Lung (tissue), 12 donors: Measurements from ENCODE around the gene CAND2. TPM values are rescaled to one million over a fixed set of nuclear protein-coding genes. Genes with fewer than 3 reads are reported as not detected.

Source experiments
- ATAC-seq: fragments of 200-7000 bp; cut with Tn5 transposase; one replicate; pipeline ENCODE4 v1.9.1; 2020; ENCODE audit warnings: moderate number of reproducible peaks; ENCODE audit not compliant: insufficient read depth, low FRiP score
- DNase-seq, 3 donors: peaks; one replicate each; pipeline ENCODE4 v3.0.0-alpha.2; 2013 to 2017
- H3K27ac ChIP-seq, 2 donors: one replicate each; pipeline ENCODE4 v1.5.1; 2013; ENCODE audit warnings: mild to moderate bottlenecking in 2 of 2, moderate library complexity in 2 of 2, control low read depth in 1 of 2, inconsistent platforms in 1 of 2, low read depth in 1 of 2, low read length in 1 of 2
- H3K27me3 ChIP-seq, 3 donors: one replicate each; pipeline ENCODE4 v1.5.1; 2013; ENCODE audit warnings: low read length in 2 of 3; ENCODE audit not compliant: control insufficient read depth in 3 of 3, insufficient read depth in 3 of 3
- H3K36me3 ChIP-seq, 4 donors: one replicate each; pipeline ENCODE4 v1.5.1; 2013; ENCODE audit warnings: low read length in 4 of 4, mild to moderate bottlenecking in 1 of 4, moderate library complexity in 1 of 4; ENCODE audit not compliant: control insufficient read depth in 4 of 4, insufficient read depth in 4 of 4
- H3K4me1 ChIP-seq, 5 donors: one replicate each; pipeline ENCODE4 v1.5.1; 2013; ENCODE audit warnings: low read length in 5 of 5, mild to moderate bottlenecking in 2 of 5, moderate library complexity in 1 of 5; ENCODE audit not compliant: control insufficient read depth in 5 of 5, insufficient read depth in 5 of 5
- H3K4me3 ChIP-seq: one replicate; pipeline ENCODE4 v1.5.1; 2013; ENCODE audit warnings: mild to moderate bottlenecking, control low read depth, moderate library complexity
- H3K9ac ChIP-seq, 2 donors: one replicate each; pipeline ENCODE4 v1.5.1; 2013; ENCODE audit warnings: low read length in 2 of 2, control low read depth in 1 of 2; ENCODE audit not compliant: insufficient read depth in 1 of 2
- H3K9me3 ChIP-seq, 4 donors: one replicate each; pipeline ENCODE4 v1.5.1; 2013; ENCODE audit warnings: low read length in 3 of 4, mild to moderate bottlenecking in 1 of 4, moderate library complexity in 1 of 4; ENCODE audit not compliant: control insufficient read depth in 4 of 4, insufficient read depth in 3 of 4
- WGBS, 2 donors: extraction: QIAGEN DNeasy Blood & Tissue Kit; methylation state at CpG; one replicate each; pipeline ENCODE4 v1.1.7; 2013; 5-methylcytosine and 5-hydroxymethylcytosine counted together
- polyA plus RNA-seq, 2 donors: library from polyadenylated mRNA; stranded (reverse); fragments of 200-250 nt; gene quantifications; one replicate each; pipeline ENCODE4 v1.2.1, GENCODE V29; 2013
- total RNA-seq, 2 donors: library from RNA; depleted of rRNA in 1 of 2; stranded (reverse); fragments of >200 nt in 1 of 2; gene quantifications; one replicate each; pipeline ENCODE4 v1.2.1, GENCODE V29; 2014 to 2021
- TF ChIP-seq, protein P1 (sequence below): IDR thresholded peaks from 2 replicates; pipeline ENCODE4 v1.5.1; 2012; ENCODE audit warnings: mild to moderate bottlenecking; ENCODE audit errors: control extremely low read depth, extremely low read depth
- donor health status: control.
- donor health status: control.
- donor health status: Bipolar disorder and iron deficiency.
- donor health status: healthy.
- donor health status: DM: yes; HTN: yes; CAD: no.

CAND2 gene
- total and polyA plus RNA-seq, 4 donors = 1.0 to 5.9 (median 3.6) TPM

DNA sequence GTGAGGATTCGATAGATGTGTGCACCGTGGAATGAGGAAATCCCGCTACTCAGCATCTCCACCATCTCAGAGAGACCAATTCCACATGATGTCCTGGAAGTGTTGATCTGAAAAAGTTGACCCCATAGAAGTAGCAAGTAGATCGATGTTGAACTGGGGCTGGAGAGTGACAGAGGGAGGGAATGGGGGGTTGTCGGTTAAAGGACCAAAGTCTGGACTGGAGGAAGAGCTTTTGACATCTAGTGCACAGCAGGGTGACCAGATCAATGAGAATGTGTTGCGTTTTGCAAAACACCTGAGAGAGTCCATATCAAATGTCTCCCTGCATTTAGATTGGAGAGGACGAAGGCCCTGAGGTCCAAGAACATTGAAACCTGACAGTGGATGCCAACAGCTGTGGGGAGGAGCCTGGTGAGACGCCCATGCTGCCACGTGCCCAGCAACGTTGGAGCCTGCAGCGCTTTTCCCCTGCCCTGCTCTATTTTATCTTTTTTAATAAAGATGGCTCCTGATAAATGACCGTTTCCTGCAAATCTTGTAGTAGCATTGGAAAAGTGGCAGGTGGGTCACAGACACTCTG is 75.0 kb downstream of the CAND2 start:
- no peaks in the 10 kb centered on the region for H3K36me3 ChIP-seq
- WGBS, 2 donors = 84 to 89% methylated on average over 12 of the region's 12 CpGs
- H3K9ac ChIP-seq = no peak overlapping the region
- peaks cover 0 to 2% (median 0%) of the 10 kb centered on the region in 4 donors for H3K9me3 ChIP-seq
- peaks cover 0 to 4% (median 3%) of the 10 kb centered on the region in 3 donors for H3K27me3 ChIP-seq
- no peak overlapping the region for H3K27ac ChIP-seq
- TF ChIP-seq, protein P1, sequence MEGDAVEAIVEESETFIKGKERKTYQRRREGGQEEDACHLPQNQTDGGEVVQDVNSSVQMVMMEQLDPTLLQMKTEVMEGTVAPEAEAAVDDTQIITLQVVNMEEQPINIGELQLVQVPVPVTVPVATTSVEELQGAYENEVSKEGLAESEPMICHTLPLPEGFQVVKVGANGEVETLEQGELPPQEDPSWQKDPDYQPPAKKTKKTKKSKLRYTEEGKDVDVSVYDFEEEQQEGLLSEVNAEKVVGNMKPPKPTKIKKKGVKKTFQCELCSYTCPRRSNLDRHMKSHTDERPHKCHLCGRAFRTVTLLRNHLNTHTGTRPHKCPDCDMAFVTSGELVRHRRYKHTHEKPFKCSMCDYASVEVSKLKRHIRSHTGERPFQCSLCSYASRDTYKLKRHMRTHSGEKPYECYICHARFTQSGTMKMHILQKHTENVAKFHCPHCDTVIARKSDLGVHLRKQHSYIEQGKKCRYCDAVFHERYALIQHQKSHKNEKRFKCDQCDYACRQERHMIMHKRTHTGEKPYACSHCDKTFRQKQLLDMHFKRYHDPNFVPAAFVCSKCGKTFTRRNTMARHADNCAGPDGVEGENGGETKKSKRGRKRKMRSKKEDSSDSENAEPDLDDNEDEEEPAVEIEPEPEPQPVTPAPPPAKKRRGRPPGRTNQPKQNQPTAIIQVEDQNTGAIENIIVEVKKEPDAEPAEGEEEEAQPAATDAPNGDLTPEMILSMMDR = no peak
- DNase-seq (no peak), ATAC-seq (no peak)
- peaks cover 0 to 13% (median 0%) of the 10 kb centered on the region in 5 donors for H3K4me1 ChIP-seq
- H3K4me3 ChIP-seq = no peak overlapping the region

DNA sequence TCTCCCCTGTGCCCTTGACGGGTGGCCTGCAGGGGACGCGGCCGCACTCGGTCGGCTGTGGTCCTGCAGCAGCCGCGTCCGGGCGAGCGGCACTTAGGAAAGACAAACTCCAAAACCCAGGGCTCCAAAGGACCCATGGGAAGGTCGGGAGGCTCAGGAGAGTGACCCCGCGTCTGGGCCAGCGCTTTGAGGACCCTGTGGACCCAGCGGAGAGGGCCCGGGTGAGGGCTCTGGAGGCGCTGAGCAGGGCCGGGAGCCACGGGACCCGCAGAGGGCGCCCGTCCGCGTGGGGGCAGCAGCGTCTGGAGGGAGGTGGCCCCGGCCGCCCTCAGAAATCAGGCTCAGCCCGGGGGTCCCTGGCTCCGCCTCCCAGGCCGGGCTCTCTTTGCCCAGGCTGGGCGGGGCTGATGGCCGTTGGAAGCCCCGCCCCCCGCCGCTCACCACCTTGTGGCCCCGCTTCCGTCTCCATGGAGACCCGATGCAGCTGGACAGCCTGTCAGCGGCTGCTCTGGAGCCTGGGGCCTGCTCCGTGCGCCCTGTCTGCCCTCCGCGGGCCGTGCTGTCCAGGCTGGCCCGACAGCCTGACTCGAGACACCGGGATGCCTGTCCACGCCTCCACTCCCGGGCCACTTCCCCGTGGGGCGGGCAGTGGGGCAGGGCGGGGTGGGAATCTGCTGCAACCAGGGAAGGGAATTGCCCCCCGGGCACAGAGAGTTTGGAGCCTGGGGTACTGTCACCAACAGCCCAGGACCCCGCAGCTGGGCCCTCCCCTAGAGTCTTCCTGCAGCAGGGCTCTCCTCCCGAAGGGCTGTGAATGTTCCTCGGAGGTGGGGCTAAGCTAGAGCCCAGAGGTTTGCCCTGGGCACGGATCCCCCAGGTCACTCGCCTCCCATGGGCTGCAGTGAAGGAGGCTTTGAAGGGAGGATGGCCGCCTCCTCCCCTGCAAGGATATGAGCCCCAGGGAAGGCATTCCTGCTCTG is 79.7 kb downstream of the CAND2 start:
- peaks cover 0 to 9% (median 3%) of the 10 kb centered on the region in 5 donors for H3K4me1 ChIP-seq
- DNase-seq (peak; percentile 71 to 83 (median 75)), ATAC-seq (peak; percentile 72)
- 24 to 29% methylated on average over 55 to 60 of the region's 60 CpGs for WGBS, 2 donors
- TF ChIP-seq, protein P1 = no peak
- no peak overlapping the region for H3K27ac ChIP-seq
- no peak overlapping the region for H3K4me3 ChIP-seq
- H3K36me3 ChIP-seq = no peaks in the 10 kb centered on the region
- no peak overlapping the region for H3K9ac ChIP-seq
- peaks cover 0 to 2% (median 0%) of the 10 kb centered on the region in 4 donors for H3K9me3 ChIP-seq
- H3K27me3 ChIP-seq = no peaks in the 10 kb centered on the region

DNA sequence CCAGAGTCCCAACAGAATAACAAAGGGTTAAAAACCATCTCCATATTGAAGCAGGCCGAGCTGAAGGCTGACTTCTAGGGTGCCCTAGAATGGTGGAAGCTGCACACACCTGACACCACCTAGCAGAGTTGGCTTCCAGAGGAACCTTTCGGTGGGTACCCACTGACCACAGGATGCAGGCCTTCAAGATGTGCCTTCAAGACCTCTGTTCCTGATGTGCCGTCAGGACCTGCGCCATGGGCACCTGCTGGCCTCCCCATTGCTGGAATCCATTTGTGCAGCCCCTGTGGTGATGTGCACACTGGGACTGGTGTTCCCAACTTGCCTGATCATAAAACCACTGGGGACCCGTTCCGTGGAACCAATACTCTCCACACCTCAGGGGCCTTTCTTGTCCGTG is 80.6 kb downstream of the CAND2 start:
- no peak for ATAC-seq
- DNase-seq = no peak
- peaks cover 0 to 9% (median 3%) of the 10 kb centered on the region in 5 donors for H3K4me1 ChIP-seq
- 96% methylated on average over 7 of the region's 7 CpGs for WGBS, 2 donors
- H3K36me3 ChIP-seq = no peaks in the 10 kb centered on the region
- no peak overlapping the region for H3K9ac ChIP-seq
- TF ChIP-seq, protein P1 = no peak
- H3K27ac ChIP-seq = no peak overlapping the region
- H3K27me3 ChIP-seq = no peaks in the 10 kb centered on the region
- H3K4me3 ChIP-seq = no peak overlapping the region
- peaks cover 0 to 2% (median 0%) of the 10 kb centered on the region in 4 donors for H3K9me3 ChIP-seq
